MM.1S (cell line): ENCODE data around the gene TTYH3.

ENCODE experiments used
- CTCF ChIP-seq: fragments of 300-600 bp; sonication (generic); IDR thresholded peaks from 2 replicates; pipeline ENCODE4 v1.5.1; 2016; ENCODE audit warnings: antibody characterized with exemption, low read length, mixed read lengths
- EZH2 ChIP-seq: fragments of 300-600 bp; sonication (generic); optimal IDR thresholded peaks from 2 replicates; pipeline ENCODE3; 2017; ENCODE audit warnings: low read depth, mild to moderate bottlenecking, antibody characterized with exemption, low read length, mixed read lengths
- EZH2phosphoT487 ChIP-seq: fragments of 300-600 bp; sonication (generic); IDR thresholded peaks from 2 replicates; pipeline ENCODE4 v1.6.1; 2018; ENCODE audit warnings: antibody characterized with exemption, low read length

GRCh38 chr7:2583798-2584580 lies 47.8 kb upstream of the TTYH3 start:
- no peak for TF ChIP-seq CTCF
- TF ChIP-seq EZH2phosphoT487 = no peak
- no peak for TF ChIP-seq EZH2
